ENCODE measurements around the gene CRACR2A. TPM values are rescaled to one million over a fixed set of nuclear protein-coding genes. Genes with fewer than 3 reads are reported as not detected.

CRACR2A gene
- total and polyA plus RNA-seq, 2 of the 8 experiments (the other 6 are each of a cell fraction or from before 2014, with no cell fraction given) = 0.85 to 3.2 TPM

- no peak overlapping the region for H3K14ac ChIP-seq (ENCODE audit: insufficient read length)
- peaks cover 0 to 4% (median 0%) of the 10 kb centered on the region in 4 experiments; a peak in 1 of 7 replicates for H3K4me1 ChIP-seq (replicated peaks in 1 of 4; ENCODE audit: control insufficient read depth in 3 of 4, insufficient read depth in 4 of 4, low read length in 3 of 4)
- no peaks in the 10 kb centered on the region for H3K79me2 ChIP-seq (ENCODE audit: control insufficient read depth in 1 of 2, insufficient read depth in 2 of 2, low read length in 2 of 2)
- CTCF ChIA-PET (ENCODE audit: partially characterized antibody) = interaction anchor here (0.6 to 8.9 kb wide), 11 partner anchors 19 to 472 kb away, joined by 3 to 57 read pairs (median 4); no protein-coding TSS in a partner anchor
- no peak overlapping the region for H3K27ac ChIP-seq (ENCODE audit: low read depth, low read length)
- H3K56ac ChIP-seq (replicated peaks; ENCODE audit: insufficient read length, low read depth, low read length) = no peak overlapping the region
- H4K91ac ChIP-seq (replicated peaks; ENCODE audit: insufficient read length, low read length) = no peak overlapping the region
- H3K36me3 ChIP-seq (ENCODE audit: control insufficient read depth in 2 of 4, insufficient read depth in 4 of 4, low read length in 3 of 4) = no peaks in the 10 kb centered on the region
- no peak overlapping the region for H2AFZ ChIP-seq (ENCODE audit: low read length)
- no peak overlapping the region for H4K8ac ChIP-seq (ENCODE audit: extremely low read depth, insufficient read depth, low read length)
- H3K4ac ChIP-seq (replicated peaks; ENCODE audit: insufficient read length, low read depth, low read length) = no peak overlapping the region
- no peak overlapping the region for H2BK20ac ChIP-seq (ENCODE audit: low read length)
- POLR2A ChIA-PET (ENCODE audit: partially characterized antibody) = no interaction called here
- no peaks in the 10 kb centered on the region for H3K23me2 ChIP-seq (ENCODE audit: low read depth, low read length)
- FAIRE-seq (no peak), DNase-seq (ENCODE audit: low read depth in 1 of 2, low spot score in 2 of 2) (no peak)
- H3K79me1 ChIP-seq (ENCODE audit: low read depth, low read length) = no peaks in the 10 kb centered on the region
- H3K18ac ChIP-seq (ENCODE audit: extremely low read depth, low read length) = no peak overlapping the region
- H3K4me2 ChIP-seq (ENCODE audit: insufficient read depth in 1 of 2, low read depth in 2 of 2, low read length in 2 of 2) = no peak overlapping the region
- H2BK15ac ChIP-seq (ENCODE audit: low read length) = no peak overlapping the region
- no peak overlapping the region for H3K23ac ChIP-seq (ENCODE audit: insufficient read length)
- no peaks in the 10 kb centered on the region for H3K27me3 ChIP-seq (replicated peaks in 1 of 4; ENCODE audit: control insufficient read depth in 3 of 4, extremely low read depth in 1 of 4, insufficient read depth in 3 of 4, low read length in 3 of 4)
- WGBS, 2 experiments (ENCODE audit: extremely low coverage in 1 of 2, insufficient coverage in 1 of 2, insufficient read length in 1 of 2, insufficient replicate concordance in 2 of 2, low coverage in 1 of 2, low lambda C conversion rate in 2 of 2, missing lambda C conversion rate in 1 of 2) = 78% methylated on average over 4 of the region's 4 CpGs; no CpG with 5 or more reads in 1 of the 2 experiments
- no peak overlapping the region for H2BK12ac ChIP-seq (ENCODE audit: low read depth, low read length)
- no peak overlapping the region for H4K5ac ChIP-seq (ENCODE audit: insufficient read length, low read depth, low read length)
- no peak overlapping the region for H3K9ac ChIP-seq (replicated peaks in 1 of 4; ENCODE audit: extremely low read depth in 1 of 4, low read depth in 3 of 4, low read length in 3 of 4)
- H2AK5ac ChIP-seq (ENCODE audit: low read depth, low read length) = no peak overlapping the region
- no peak overlapping the region for H2BK120ac ChIP-seq (replicated peaks; ENCODE audit: low read depth, low read length)
- no peak overlapping the region for H2BK5ac ChIP-seq (ENCODE audit: low read depth, low read length)
- H3K9me3 ChIP-seq (ENCODE audit: insufficient read depth in 2 of 2, low read depth in 1 of 2, low read length in 1 of 2) = no peaks in the 10 kb centered on the region
- H3K4me3 ChIP-seq (ENCODE audit: extremely low read depth in 1 of 4, insufficient read depth in 2 of 4, low read depth in 3 of 4, low read length in 4 of 4) = no peak overlapping the region
- H4K20me1 ChIP-seq (replicated peaks in 1 of 2; ENCODE audit: control insufficient read depth in 1 of 2, insufficient read depth in 2 of 2, low read length in 2 of 2) = no peaks in the 10 kb centered on the region
- TF ChIP-seq, protein P1, sequence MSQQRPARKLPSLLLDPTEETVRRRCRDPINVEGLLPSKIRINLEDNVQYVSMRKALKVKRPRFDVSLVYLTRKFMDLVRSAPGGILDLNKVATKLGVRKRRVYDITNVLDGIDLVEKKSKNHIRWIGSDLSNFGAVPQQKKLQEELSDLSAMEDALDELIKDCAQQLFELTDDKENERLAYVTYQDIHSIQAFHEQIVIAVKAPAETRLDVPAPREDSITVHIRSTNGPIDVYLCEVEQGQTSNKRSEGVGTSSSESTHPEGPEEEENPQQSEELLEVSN (IDR thresholded peaks at IDR 0.05) = no peak
- TF ChIP-seq SAP30 (IDR thresholded peaks at IDR 0.05; ENCODE audit: insufficient read depth, insufficient replicate concordance, low read length) (no peak), SUZ12 (IDR thresholded peaks at IDR 0.05; ENCODE audit: low read length) (no peak), ASH2L (IDR thresholded peaks at IDR 0.05; ENCODE audit: low read length) (no peak), RAD21 (IDR thresholded peaks at IDR 0.05 in 1 of 2, conservative IDR thresholded peaks at IDR 0.05 in 1 of 2; ENCODE audit: low read depth in 2 of 2, low read length in 2 of 2) (no peak), RNF2 (IDR thresholded peaks at IDR 0.05; ENCODE audit: borderline replicate concordance, low read depth, low read length, missing control alignments, poor library complexity, severe bottlenecking) (no peak), CREB1 (IDR thresholded peaks at IDR 0.05) (no peak), EP300 (IDR thresholded peaks at IDR 0.05; ENCODE audit: borderline replicate concordance in 1 of 2, low read depth in 2 of 2, low read length in 2 of 2) (no peak), JUN (IDR thresholded peaks at IDR 0.05; ENCODE audit: low read depth, low read length) (no peak)
- TF ChIP-seq, protein P2, sequence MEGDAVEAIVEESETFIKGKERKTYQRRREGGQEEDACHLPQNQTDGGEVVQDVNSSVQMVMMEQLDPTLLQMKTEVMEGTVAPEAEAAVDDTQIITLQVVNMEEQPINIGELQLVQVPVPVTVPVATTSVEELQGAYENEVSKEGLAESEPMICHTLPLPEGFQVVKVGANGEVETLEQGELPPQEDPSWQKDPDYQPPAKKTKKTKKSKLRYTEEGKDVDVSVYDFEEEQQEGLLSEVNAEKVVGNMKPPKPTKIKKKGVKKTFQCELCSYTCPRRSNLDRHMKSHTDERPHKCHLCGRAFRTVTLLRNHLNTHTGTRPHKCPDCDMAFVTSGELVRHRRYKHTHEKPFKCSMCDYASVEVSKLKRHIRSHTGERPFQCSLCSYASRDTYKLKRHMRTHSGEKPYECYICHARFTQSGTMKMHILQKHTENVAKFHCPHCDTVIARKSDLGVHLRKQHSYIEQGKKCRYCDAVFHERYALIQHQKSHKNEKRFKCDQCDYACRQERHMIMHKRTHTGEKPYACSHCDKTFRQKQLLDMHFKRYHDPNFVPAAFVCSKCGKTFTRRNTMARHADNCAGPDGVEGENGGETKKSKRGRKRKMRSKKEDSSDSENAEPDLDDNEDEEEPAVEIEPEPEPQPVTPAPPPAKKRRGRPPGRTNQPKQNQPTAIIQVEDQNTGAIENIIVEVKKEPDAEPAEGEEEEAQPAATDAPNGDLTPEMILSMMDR (IDR thresholded peaks at IDR 0.05; ENCODE audit: control extremely low read depth in 1 of 3, insufficient read depth in 1 of 3, low read depth in 1 of 3, low read length in 3 of 3) = no peak
These were observed 19.5 kb upstream of the CRACR2A start for GRCh38 chr12:3772380-3772779.
